T-cell (primary cell): ENCODE measurements around the gene GALNT9. TPM values are rescaled to one million over a fixed set of nuclear protein-coding genes. Genes with fewer than 3 reads are reported as not detected.
"Not testable (repeated sequence)": the region's sequence is repeated elsewhere in the genome, so short reads cannot be mapped to it uniquely, and the experiment has no call there.

Experiments used
- ATAC-seq, 4 experiments: fragments of 200-7000 bp in 3 of 4; fragments of 150-1000 bp in 1 of 4; cut with Tn5 transposase; replicated peaks in 1 of 4; 1 replicate in 3 of 4; 2 replicates in 1 of 4; pipeline ENCODE4 v1.10.0; 2021; ENCODE audit warnings: moderate library complexity in 3 of 4, mild to moderate bottlenecking in 2 of 4, moderate number of reproducible peaks in 1 of 4
- CTCF ChIA-PET, 2 donors: fragments of 300-600 bp; sonication (Branson Sonifier 250); formaldehyde crosslinking; loops; one replicate each; lab custom pipeline; 2022; ENCODE audit warnings: antibody characterized with exemption in 2 of 2; lab: Charles Lee
- POLR2A ChIA-PET, 2 donors: fragments of 300-600 bp; sonication (Branson Sonifier 250); formaldehyde crosslinking; loops; one replicate each; lab custom pipeline; 2022; ENCODE audit warnings: antibody characterized with exemption in 2 of 2; lab: Charles Lee
- DNase-seq, 35 experiments: peaks; one replicate each; pipeline versions ENCODE4 v3.0.0 to v3.0.0-alpha.2; 2013 to 2023
- H3K27ac ChIP-seq: one replicate; pipeline ENCODE4 v1.5.1; 2013; ENCODE audit warnings: low read length
- H3K27me3 ChIP-seq, 2 experiments: replicated peaks in 1 of 2; 1 replicate in 1 of 2; 2 replicates in 1 of 2; pipeline versions ENCODE4 v1.6.1 to v1.7.0; 2013; ENCODE audit warnings: low read length in 1 of 2, mixed read lengths in 1 of 2; ENCODE audit not compliant: control insufficient read depth in 2 of 2, insufficient read depth in 2 of 2; ENCODE audit errors: extremely low read depth in 1 of 2
- H3K36me3 ChIP-seq, 2 donors: 1 replicate in 1 of 2; 2 replicates in 1 of 2; pipeline versions ENCODE4 v1.6.1 to v1.7.0; 2013; ENCODE audit warnings: low read length in 1 of 2; ENCODE audit not compliant: control insufficient read depth in 2 of 2, insufficient read depth in 1 of 2; ENCODE audit errors: extremely low read depth in 1 of 2
- H3K4me1 ChIP-seq, 2 experiments: 1 replicate in 1 of 2; 2 replicates in 1 of 2; pipeline versions ENCODE4 v1.6.1 to v1.7.0; 2013; ENCODE audit warnings: low read length in 2 of 2, mixed read lengths in 1 of 2; ENCODE audit not compliant: insufficient read depth in 2 of 2, control insufficient read depth in 1 of 2; ENCODE audit errors: extremely low read depth in 1 of 2
- H3K4me3 ChIP-seq, 2 donors: 1 replicate in 1 of 2; 2 replicates in 1 of 2; pipeline versions ENCODE4 v1.5.1 to v1.7.0; 2013; ENCODE audit warnings: mild to moderate bottlenecking in 2 of 2, low read length in 1 of 2, moderate library complexity in 1 of 2; ENCODE audit not compliant: control insufficient read depth in 1 of 2; ENCODE audit errors: extremely low read depth in 1 of 2
- H3K9me3 ChIP-seq: 2 replicates; pipeline ENCODE4 v1.7.0; 2013
- H3K27ac Mint-ChIP-seq, 2 donors: one replicate each; pipeline ENCODE4 v1.8.0; 2020 to 2021; ENCODE audit warnings: mild to moderate bottlenecking in 2 of 2, mixed read lengths in 2 of 2
- H3K27me3 Mint-ChIP-seq, 2 donors: one replicate each; pipeline ENCODE4 v1.8.0; 2021 to 2022; ENCODE audit warnings: mixed read lengths in 2 of 2
- H3K36me3 Mint-ChIP-seq: one replicate; pipeline ENCODE4 v1.8.0; 2021; ENCODE audit warnings: mixed read lengths
- H3K4me1 Mint-ChIP-seq, 3 donors: one replicate each; pipeline ENCODE4 v1.8.0; 2020 to 2022; ENCODE audit warnings: mixed read lengths in 3 of 3, mild to moderate bottlenecking in 1 of 3
- H3K4me3 Mint-ChIP-seq, 3 donors: one replicate each; pipeline ENCODE4 v1.8.0; 2020 to 2022; ENCODE audit warnings: mild to moderate bottlenecking in 3 of 3, mixed read lengths in 3 of 3, moderate library complexity in 3 of 3
- H3K9me3 Mint-ChIP-seq, 3 donors: one replicate each; pipeline ENCODE4 v1.8.0; 2020 to 2022; ENCODE audit warnings: mixed read lengths in 3 of 3
- WGBS: methylation state at CpG from one replicate; pipeline ENCODE4 v1.1.5; 2013; ENCODE audit warnings: missing lambda C conversion rate; ENCODE audit not compliant: insufficient coverage; 5-methylcytosine and 5-hydroxymethylcytosine counted together
- total RNA-seq, 35 experiments: library from RNA in 6 of 35; stranded (reverse) in 6 of 35; fragments of 120-200 nt in 1 of 35; gene quantifications; one replicate each; pipeline versions ENCODE4 v1.2.1 to v1.2.4 and lab custom pipeline; 2013 to 2026

GALNT9 gene
- total RNA-seq, 5 donors from 2014 or later (not counting 1 experiment from before 2014, with no cell fraction given): 0.72 TPM; not detected in 4

- H3K27me3 Mint-ChIP-seq, H3K4me1 ChIP-seq, H3K36me3 ChIP-seq, H3K27ac ChIP-seq, H3K9me3 ChIP-seq, CTCF ChIA-PET, H3K9me3 Mint-ChIP-seq, H3K27ac Mint-ChIP-seq, H3K4me3 Mint-ChIP-seq, ATAC-seq, H3K4me1 Mint-ChIP-seq, POLR2A ChIA-PET, DNase-seq, H3K4me3 ChIP-seq, H3K36me3 Mint-ChIP-seq: not testable (repeated sequence)
- H3K27me3 ChIP-seq: peaks cover 0 to 23% of the 10 kb centered on the region in 2 experiments
- WGBS: no CpG with 5 or more reads among the region's 28 CpGs
These were observed 24.5 kb downstream of the GALNT9 start for GRCh38 chr12:132304866-132305265.

- H3K9me3 ChIP-seq, H3K36me3 Mint-ChIP-seq, DNase-seq, H3K36me3 ChIP-seq, H3K27me3 Mint-ChIP-seq, ATAC-seq, H3K4me3 ChIP-seq, H3K4me1 Mint-ChIP-seq, CTCF ChIA-PET, H3K27ac Mint-ChIP-seq, H3K4me1 ChIP-seq, POLR2A ChIA-PET, H3K9me3 Mint-ChIP-seq, H3K27ac ChIP-seq, H3K4me3 Mint-ChIP-seq: not testable (repeated sequence)
- peaks cover 0 to 18% of the 10 kb centered on the region in 2 experiments for H3K27me3 ChIP-seq
- no CpG with 5 or more reads among the region's 30 CpGs for WGBS
These were observed 25.5 kb downstream of the GALNT9 start for GRCh38 chr12:132303853-132304373.

DNA sequence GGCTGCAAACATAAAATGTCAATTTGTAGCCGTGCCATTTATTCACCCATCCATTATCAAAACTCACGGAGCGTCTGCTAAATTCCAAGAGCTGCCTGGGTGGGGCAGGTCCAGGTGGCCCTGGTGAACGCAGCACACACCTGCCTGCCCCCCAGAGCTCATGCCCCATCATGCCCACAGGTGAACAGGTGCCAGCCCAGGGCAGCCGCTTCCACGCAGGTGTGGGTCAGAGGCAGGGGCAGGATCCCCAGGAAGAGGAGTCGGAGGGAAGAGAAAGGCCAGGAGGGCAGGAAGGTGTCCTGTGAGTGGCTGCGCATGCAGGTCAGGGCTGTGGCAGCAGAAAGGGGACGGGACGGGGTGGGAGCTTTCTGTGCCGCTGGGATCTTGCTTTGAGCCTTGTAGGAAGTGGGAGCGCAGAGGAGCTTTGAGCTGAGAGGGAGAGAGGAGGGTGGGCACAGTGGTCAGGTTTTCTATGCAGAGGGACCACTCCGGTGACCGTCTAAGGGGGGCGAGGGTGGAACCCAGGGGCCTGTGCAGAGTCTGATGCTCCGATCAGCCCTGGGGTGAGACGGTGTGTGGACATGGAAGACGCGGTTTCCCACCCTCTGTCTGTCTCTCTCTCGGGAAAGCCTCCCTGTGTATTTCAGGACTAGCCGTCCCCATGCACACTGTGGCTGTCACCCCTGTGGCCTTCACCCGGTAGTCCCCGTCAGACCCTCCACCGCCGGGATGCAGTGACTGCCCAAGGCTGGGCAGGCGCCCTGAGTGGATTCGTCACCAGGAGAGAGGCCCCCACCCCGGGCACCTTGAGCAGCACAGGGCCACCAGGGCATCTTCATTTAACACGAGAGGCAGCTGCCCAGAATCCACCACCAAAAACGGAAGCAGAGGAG, 26.7 kb downstream of the GALNT9 start:
- no peaks in the 10 kb centered on the region for H3K9me3 Mint-ChIP-seq
- no peak for ATAC-seq
- 80% methylated on average over 27 of the region's 30 CpGs for WGBS

DNA sequence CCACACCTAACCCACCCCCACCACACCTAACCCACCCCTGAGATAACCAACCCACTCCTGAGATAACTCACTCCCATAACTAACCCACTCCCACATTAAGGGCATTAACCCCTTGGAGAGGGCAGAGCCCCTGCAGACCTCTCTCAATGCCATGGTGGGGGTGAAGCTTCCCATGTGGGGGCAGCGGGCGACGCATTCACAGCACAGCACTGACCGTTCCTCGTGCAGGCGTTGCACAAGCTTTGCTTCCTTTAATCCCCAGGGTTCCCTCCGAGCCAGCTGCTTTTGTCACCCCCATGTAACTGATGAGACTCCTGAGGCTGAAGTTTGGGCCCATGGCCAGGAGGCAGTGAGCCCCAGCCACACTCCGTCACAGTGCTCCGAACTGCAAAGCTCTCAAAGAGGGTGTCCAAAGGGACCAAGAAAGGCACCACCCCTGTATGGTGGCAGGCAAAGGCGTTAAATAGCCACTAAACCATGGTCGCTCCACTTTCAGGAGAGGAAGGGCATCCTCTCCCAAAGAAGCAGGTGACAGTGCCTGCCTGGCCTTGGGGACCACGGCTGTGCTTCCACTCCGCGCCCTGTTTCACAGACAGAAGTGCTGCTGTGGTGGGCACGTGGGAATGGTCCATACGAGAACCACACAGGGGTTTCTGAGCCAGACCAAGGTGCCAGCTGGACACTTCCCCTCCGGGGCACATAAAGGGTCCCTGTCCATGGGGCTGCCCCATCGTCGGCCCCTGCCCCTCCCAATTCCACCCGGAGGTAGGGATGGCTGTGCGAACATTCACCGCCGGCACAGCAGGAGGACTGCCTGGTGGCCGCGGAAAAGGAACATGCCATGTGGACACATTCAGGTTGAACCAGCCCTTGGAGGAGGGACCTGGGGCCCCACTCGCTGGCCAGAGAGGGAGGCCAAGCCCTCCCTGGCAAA, 28.3 kb downstream of the GALNT9 start:
- Histone ChIP-seq H3K4me1 (no peaks in the 10 kb centered on the region), H3K9me3 (no peaks in the 10 kb centered on the region), H3K27ac (no peak overlapping the region), H3K36me3 (no peaks in the 10 kb centered on the region), H3K4me3 (no peak overlapping the region), H3K27me3 (peaks cover 0 to 17% of the 10 kb centered on the region in 2 experiments)
- CTCF ChIA-PET: no interaction called here
- Mint-ChIP-seq H3K36me3 (no peaks in the 10 kb centered on the region), H3K4me1 (no peaks in the 10 kb centered on the region), H3K27ac (no peak overlapping the region), H3K27me3 (peaks cover 0 to 6% of the 10 kb centered on the region in 2 donors), H3K9me3 (no peaks in the 10 kb centered on the region), H3K4me3 (no peak overlapping the region)
- WGBS: 75% methylated on average over 22 of the region's 26 CpGs
- POLR2A ChIA-PET: no interaction called here
- ATAC-seq (no peak), DNase-seq (no peak)

More for the DNA sequence above, 26.7 kb downstream of the GALNT9 start:
- Mint-ChIP-seq H3K27me3 (peaks cover under 1 to 6% of the 10 kb centered on the region in 2 donors), H3K4me3 (no peak overlapping the region), H3K27ac (no peak overlapping the region), H3K36me3 (no peaks in the 10 kb centered on the region), H3K4me1 (no peaks in the 10 kb centered on the region)
- H3K4me3 ChIP-seq: no peak overlapping the region
- no peak overlapping the region for H3K27ac ChIP-seq
- no peaks in the 10 kb centered on the region for H3K36me3 ChIP-seq
- H3K27me3 ChIP-seq: peaks cover 0 to 17% of the 10 kb centered on the region in 2 experiments
- no peak for DNase-seq
- POLR2A ChIA-PET: interaction anchor here in 1 of 2 donors (0.6 kb wide), 1 partner anchor 25 kb away, joined by 4 read pairs; no protein-coding TSS in a partner anchor
- CTCF ChIA-PET: no interaction called here
- H3K4me1 ChIP-seq: no peaks in the 10 kb centered on the region
- H3K9me3 ChIP-seq: no peaks in the 10 kb centered on the region

DNA sequence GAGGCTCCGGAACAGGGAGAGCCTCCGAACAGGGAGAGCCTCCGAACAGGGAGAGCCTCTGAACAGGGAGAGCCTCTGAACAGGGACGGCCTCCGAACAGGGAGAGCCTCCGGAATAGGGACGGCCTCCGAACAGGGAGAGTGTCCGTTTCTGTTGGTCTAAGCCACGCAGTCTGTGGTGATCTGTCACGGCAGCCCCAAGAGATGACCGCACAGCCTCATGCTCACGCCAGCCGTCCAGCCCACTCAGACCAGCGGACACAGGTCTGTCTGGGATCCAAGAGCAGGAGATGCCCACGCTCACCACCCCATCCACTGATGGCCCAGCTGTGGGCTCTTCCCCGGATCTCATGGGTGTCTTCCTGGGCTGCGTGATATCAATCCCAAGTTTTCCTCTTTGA, 33.3 kb downstream of the GALNT9 start:
- ChIA-PET POLR2A (no interaction called here), CTCF (no interaction called here)
- peaks cover 0 to 47% of the 10 kb centered on the region in 2 experiments for H3K27me3 ChIP-seq
- Mint-ChIP-seq H3K4me3 (no peak overlapping the region), H3K36me3 (no peaks in the 10 kb centered on the region), H3K27ac (no peak overlapping the region), H3K4me1 (no peaks in the 10 kb centered on the region), H3K27me3 (peaks cover 6 to 19% of the 10 kb centered on the region in 2 donors), H3K9me3 (no peaks in the 10 kb centered on the region)
- no peak overlapping the region for H3K4me3 ChIP-seq
- no peak overlapping the region for H3K27ac ChIP-seq
- H3K4me1 ChIP-seq: no peaks in the 10 kb centered on the region
- ATAC-seq (no peak), DNase-seq (no peak)
- no peaks in the 10 kb centered on the region for H3K9me3 ChIP-seq
- H3K36me3 ChIP-seq: no peaks in the 10 kb centered on the region
- 93% methylated on average over 15 of the region's 18 CpGs for WGBS

DNA sequence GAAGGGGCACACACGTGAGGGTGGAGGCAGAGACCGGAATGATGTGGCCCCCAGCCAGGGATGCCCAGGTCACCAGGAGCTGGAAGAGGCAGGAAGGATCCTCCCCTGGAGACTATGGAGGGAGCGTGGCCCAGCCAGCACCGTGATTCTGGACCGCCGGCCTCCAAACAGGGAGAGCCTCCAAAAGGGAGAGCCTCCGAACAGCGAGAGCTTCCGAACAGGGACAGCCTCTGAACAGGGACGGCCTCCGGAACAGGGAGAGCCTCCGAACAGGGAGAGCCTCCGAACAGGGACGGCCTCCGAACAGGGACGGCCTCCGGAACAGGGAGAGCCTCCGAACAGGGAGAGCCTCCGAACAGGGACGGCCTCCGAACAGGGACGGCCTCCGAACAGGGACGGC, 33.8 kb downstream of the GALNT9 start:
- H3K9me3 ChIP-seq, H3K4me1 ChIP-seq, H3K4me3 ChIP-seq, H3K9me3 Mint-ChIP-seq, H3K4me3 Mint-ChIP-seq, ATAC-seq, H3K36me3 ChIP-seq, H3K27ac ChIP-seq, DNase-seq, POLR2A ChIA-PET, CTCF ChIA-PET, H3K27ac Mint-ChIP-seq, H3K36me3 Mint-ChIP-seq, H3K4me1 Mint-ChIP-seq: not testable (repeated sequence)
- peaks cover 0 to 44% of the 10 kb centered on the region in 2 experiments for H3K27me3 ChIP-seq
- peaks cover 6 to 18% of the 10 kb centered on the region in 2 donors for H3K27me3 Mint-ChIP-seq
- 90% methylated on average over 23 of the region's 24 CpGs for WGBS
